K562 (cell line): Measurements from ENCODE around the gene RPS6KA4. TPM values are rescaled to one million over a fixed set of nuclear protein-coding genes. Genes with fewer than 3 reads are reported as not detected.

ENCODE experiments used
- AFF4 ChIP-seq: sonication (generic); formaldehyde crosslinking; IDR thresholded peaks from 2 replicates; pipeline ENCODE4 v1.8.0; 2023; ENCODE audit warnings: mild to moderate bottlenecking, missing genetic modification reagents
- CHCHD3 ChIP-seq: fragments of 250-450 bp; sonication (Bioruptor Pico); IDR thresholded peaks from 2 replicates; pipeline ENCODE4 v2.1.2; 2022; ENCODE audit warnings: mild to moderate bottlenecking
- CREB1 ChIP-seq, 2 experiments: sonication (generic) in 1 of 2; formaldehyde crosslinking in 1 of 2; IDR thresholded peaks; 2 replicates each; pipeline versions ENCODE4 v1.6.1 to v1.8.0; 2012 to 2022; ENCODE audit warnings: inconsistent platforms in 1 of 2, mild to moderate bottlenecking in 1 of 2, missing genetic modification reagents in 1 of 2, moderate library complexity in 1 of 2
- HNRNPH1 ChIP-seq: fragments of 200-400 bp; formaldehyde crosslinking; optimal IDR thresholded peaks from 2 replicates; pipeline ENCODE3; 2017; ENCODE audit warnings: low read depth, mild to moderate bottlenecking, low read length, moderate library complexity
- MTA2 ChIP-seq: fragments of 450-650 bp; IDR thresholded peaks from 2 replicates; pipeline ENCODE4 v1.6.1; 2016; ENCODE audit warnings: low read depth
- SNIP1 ChIP-seq: fragments of 450-650 bp; IDR thresholded peaks from 2 replicates; pipeline ENCODE4 v1.7.1; 2017; ENCODE audit warnings: low read depth, mild to moderate bottlenecking
- TEAD4 ChIP-seq, 2 experiments: sonication (generic) in 1 of 2; formaldehyde crosslinking in 1 of 2; IDR thresholded peaks; 2 replicates each; pipeline versions ENCODE4 v1.6.1 to v1.8.0; 2012 to 2022; ENCODE audit warnings: borderline replicate concordance in 1 of 2, inconsistent platforms in 1 of 2, low read length in 1 of 2, mild to moderate bottlenecking in 1 of 2, missing genetic modification reagents in 1 of 2
- ZNF274 ChIP-seq: IDR thresholded peaks from 2 replicates; pipeline ENCODE4 v1.6.1; 2011; ENCODE audit warnings: low read depth, mild to moderate bottlenecking, low read length, moderate library complexity, borderline replicate concordance
- polyA plus RNA-seq, 8 experiments: library from polyadenylated mRNA; depleted of rRNA in 4 of 8; stranded (reverse) in 5 of 8; unstranded in 3 of 8; fragments of >200 nt; fragmentation: Nextera tagmentation in 2 of 8; fragmentation: Illumina TruSeq in 1 of 8; extraction: Ambion mirVana in 2 of 8; extraction: Trizol in 1 of 8; gene quantifications; 2 replicates each; pipeline versions ENCODE4 v1.2.1 to v1.2.3, GENCODE V29; 2011 to 2014; ENCODE audit warnings: inconsistent platforms in 1 of 8, missing spikeins in 1 of 8
- total RNA-seq, 7 experiments: library from RNA; depleted of rRNA in 6 of 7; stranded (reverse); fragments of >200 nt in 6 of 7; fragmentation: Illumina TruSeq in 2 of 7; extraction: Trizol in 2 of 7; gene quantifications; 2 replicates each; pipeline versions ENCODE4 v1.2.1 to v1.2.3, GENCODE V29; 2011 to 2021; ENCODE audit warnings: low replicate concordance in 1 of 7
- TF ChIP-seq, protein P1 (sequence below), 2 experiments: fragments of 450-650 bp in 1 of 2; sonication (generic) in 1 of 2; formaldehyde crosslinking in 1 of 2; IDR thresholded peaks; 2 replicates each; pipeline versions ENCODE4 v1.7.1 to v1.9.0; 2016 to 2022; ENCODE audit warnings: inconsistent platforms in 1 of 2, mild to moderate bottlenecking in 1 of 2, missing genetic modification reagents in 1 of 2
- TF ChIP-seq, protein P2 (sequence below): fragments of 250-450 bp; sonication (Bioruptor Pico); IDR thresholded peaks from 2 replicates; pipeline ENCODE4 v1.8.0; 2022; ENCODE audit warnings: moderate library complexity, mild to moderate bottlenecking, inconsistent platforms

Gene RPS6KA4
- total and polyA plus RNA-seq, 9 of the 15 experiments (the other 6 are each of a cell fraction or from before 2014, with no cell fraction given): 0.15 to 23.8 (median 9.8) TPM

DNA sequence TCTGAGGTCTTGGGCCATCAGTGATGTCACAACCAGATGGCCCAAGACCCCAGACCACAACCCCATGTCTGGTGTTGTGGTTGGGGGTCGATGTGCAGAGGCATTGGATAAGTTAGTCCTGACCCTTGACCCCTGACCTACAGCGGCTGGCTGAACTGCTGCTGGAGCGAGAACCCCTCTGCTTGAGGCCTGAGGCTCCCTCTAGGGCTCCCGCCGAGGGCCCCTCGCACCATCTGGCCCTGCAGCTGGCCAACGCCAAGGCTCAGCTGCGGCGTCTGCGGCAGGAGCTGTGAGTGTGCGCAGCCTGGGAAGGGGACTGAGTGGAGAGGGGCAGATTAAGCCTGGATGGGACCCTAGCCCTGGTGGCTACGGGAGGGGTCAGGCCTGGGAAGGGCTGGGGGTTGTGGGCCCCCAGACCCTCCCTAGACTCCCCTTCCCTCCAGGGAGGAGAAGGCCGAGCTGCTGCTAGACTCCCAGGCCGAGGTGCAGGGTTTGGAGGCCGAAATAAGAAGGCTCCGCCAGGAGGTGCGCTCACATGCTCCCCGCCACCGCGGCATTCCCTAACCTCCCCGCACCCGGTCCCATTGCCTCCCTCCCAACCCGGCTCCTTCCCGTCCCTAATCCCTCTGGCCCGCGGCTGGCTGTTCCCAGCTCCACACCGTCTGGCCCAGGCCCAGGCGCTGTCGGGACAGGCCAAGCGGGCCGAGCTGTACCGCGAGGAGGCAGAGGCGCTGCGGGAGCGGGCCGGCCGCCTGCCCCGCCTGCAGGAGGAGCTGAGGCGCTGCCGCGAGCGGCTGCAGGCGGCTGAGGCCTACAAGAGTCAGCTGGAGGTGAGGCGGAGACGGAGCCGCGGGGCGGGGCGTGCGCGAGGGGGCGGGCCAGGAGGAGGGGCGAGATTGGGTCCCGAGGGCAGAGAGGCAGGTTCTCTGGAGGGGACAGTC lies 16.8 kb upstream of the RPS6KA4 start (continued):
- TF ChIP-seq, protein P1, sequence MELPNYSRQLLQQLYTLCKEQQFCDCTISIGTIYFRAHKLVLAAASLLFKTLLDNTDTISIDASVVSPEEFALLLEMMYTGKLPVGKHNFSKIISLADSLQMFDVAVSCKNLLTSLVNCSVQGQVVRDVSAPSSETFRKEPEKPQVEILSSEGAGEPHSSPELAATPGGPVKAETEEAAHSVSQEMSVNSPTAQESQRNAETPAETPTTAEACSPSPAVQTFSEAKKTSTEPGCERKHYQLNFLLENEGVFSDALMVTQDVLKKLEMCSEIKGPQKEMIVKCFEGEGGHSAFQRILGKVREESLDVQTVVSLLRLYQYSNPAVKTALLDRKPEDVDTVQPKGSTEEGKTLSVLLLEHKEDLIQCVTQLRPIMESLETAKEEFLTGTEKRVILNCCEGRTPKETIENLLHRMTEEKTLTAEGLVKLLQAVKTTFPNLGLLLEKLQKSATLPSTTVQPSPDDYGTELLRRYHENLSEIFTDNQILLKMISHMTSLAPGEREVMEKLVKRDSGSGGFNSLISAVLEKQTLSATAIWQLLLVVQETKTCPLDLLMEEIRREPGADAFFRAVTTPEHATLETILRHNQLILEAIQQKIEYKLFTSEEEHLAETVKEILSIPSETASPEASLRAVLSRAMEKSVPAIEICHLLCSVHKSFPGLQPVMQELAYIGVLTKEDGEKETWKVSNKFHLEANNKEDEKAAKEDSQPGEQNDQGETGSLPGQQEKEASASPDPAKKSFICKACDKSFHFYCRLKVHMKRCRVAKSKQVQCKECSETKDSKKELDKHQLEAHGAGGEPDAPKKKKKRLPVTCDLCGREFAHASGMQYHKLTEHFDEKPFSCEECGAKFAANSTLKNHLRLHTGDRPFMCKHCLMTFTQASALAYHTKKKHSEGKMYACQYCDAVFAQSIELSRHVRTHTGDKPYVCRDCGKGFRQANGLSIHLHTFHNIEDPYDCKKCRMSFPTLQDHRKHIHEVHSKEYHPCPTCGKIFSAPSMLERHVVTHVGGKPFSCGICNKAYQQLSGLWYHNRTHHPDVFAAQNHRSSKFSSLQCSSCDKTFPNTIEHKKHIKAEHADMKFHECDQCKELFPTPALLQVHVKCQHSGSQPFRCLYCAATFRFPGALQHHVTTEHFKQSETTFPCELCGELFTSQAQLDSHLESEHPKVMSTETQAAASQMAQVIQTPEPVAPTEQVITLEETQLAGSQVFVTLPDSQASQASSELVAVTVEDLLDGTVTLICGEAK (IDR thresholded peaks at IDR 0.05): 0 out of 2 replicates have a peak, but pooled peaks have one; percentile 37
- TF ChIP-seq, protein P1 (CRISPR knock-in tag; IDR thresholded peaks at IDR 0.05): no peak
- TF ChIP-seq CHCHD3: no peak
- TF ChIP-seq AFF4 (CRISPR knock-in tag): no peak
- TF ChIP-seq MTA2: no peak
- no peak for TF ChIP-seq HNRNPH1
- TF ChIP-seq, protein P2, sequence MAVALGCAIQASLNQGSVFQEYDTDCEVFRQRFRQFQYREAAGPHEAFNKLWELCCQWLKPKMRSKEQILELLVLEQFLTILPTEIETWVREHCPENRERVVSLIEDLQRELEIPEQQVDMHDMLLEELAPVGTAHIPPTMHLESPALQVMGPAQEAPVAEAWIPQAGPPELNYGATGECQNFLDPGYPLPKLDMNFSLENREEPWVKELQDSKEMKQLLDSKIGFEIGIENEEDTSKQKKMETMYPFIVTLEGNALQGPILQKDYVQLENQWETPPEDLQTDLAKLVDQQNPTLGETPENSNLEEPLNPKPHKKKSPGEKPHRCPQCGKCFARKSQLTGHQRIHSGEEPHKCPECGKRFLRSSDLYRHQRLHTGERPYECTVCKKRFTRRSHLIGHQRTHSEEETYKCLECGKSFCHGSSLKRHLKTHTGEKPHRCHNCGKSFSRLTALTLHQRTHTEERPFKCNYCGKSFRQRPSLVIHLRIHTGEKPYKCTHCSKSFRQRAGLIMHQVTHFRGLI: no peak
- no peak; the same call in 1 of the 2 replicates for TF ChIP-seq CREB1 (IDR thresholded peaks at IDR 0.05)
- 0 out of 2 replicates have a peak, but pooled peaks have one; percentile 30 for TF ChIP-seq CREB1 (CRISPR knock-in tag; IDR thresholded peaks at IDR 0.05)
- no peak for TF ChIP-seq TEAD4 (IDR thresholded peaks at IDR 0.05; ENCODE audit: low read length)
- no peak for TF ChIP-seq TEAD4 (CRISPR knock-in tag; IDR thresholded peaks at IDR 0.05; ENCODE audit: borderline replicate concordance)
- TF ChIP-seq ZNF274: no peak
- no peak for TF ChIP-seq SNIP1
